ENCODE data around the gene RILPL2. TPM values are rescaled to one million over a fixed set of nuclear protein-coding genes. Genes with fewer than 3 reads are reported as not detected.

Gene RILPL2
- total and polyA plus RNA-seq, 2 of the 13 experiments (the other 11 are each of a cell fraction or from before 2014, with no cell fraction given): 2.7 to 8.1 TPM

- TF ChIP-seq GATAD1 (CRISPR knock-in tag; IDR thresholded peaks at IDR 0.05) (peak; percentile 55), HNRNPUL1 (IDR thresholded peaks at IDR 0.05; ENCODE audit: low read depth, low read length) (no peak), MATR3 (CRISPR knock-in tag; IDR thresholded peaks at IDR 0.05) (no peak), LRRFIP1 (CRISPR knock-in tag; conservative IDR thresholded peaks at IDR 0.05) (no peak), ZNF629 (CRISPR knock-in tag; conservative IDR thresholded peaks at IDR 0.05) (peak; percentile 56), ZNF850 (CRISPR knock-in tag; conservative IDR thresholded peaks at IDR 0.05) (no peak), STAG1 (CRISPR knock-in tag; IDR thresholded peaks at IDR 0.05) (peak; percentile 38; the same call in 1 of the 2 replicates), ZNF839 (CRISPR knock-in tag; IDR thresholded peaks at IDR 0.05; ENCODE audit: borderline replicate concordance) (no peak), ZFP1 (CRISPR knock-in tag; IDR thresholded peaks at IDR 0.05) (0 out of 2 replicates have a peak, but pooled peaks have one; percentile 48), BCLAF1 (IDR thresholded peaks at IDR 0.05) (no peak), SMARCE1 (IDR thresholded peaks at IDR 0.05; ENCODE audit: borderline replicate concordance) (no peak), ZNF33A (CRISPR knock-in tag; IDR thresholded peaks at IDR 0.05; ENCODE audit: borderline replicate concordance) (no peak), ZNF563 (CRISPR knock-in tag; IDR thresholded peaks at IDR 0.05) (peak; percentile 46; the same call in 1 of the 2 replicates), ZNF549 (CRISPR knock-in tag; IDR thresholded peaks at IDR 0.05) (no peak), ZNF737 (CRISPR knock-in tag; IDR thresholded peaks at IDR 0.05; ENCODE audit: borderline replicate concordance) (no peak)
- TF ChIP-seq, protein P1, sequence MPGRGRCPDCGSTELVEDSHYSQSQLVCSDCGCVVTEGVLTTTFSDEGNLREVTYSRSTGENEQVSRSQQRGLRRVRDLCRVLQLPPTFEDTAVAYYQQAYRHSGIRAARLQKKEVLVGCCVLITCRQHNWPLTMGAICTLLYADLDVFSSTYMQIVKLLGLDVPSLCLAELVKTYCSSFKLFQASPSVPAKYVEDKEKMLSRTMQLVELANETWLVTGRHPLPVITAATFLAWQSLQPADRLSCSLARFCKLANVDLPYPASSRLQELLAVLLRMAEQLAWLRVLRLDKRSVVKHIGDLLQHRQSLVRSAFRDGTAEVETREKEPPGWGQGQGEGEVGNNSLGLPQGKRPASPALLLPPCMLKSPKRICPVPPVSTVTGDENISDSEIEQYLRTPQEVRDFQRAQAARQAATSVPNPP (CRISPR knock-in tag; IDR thresholded peaks at IDR 0.05): peak; percentile 83
- TF ChIP-seq, protein P2, sequence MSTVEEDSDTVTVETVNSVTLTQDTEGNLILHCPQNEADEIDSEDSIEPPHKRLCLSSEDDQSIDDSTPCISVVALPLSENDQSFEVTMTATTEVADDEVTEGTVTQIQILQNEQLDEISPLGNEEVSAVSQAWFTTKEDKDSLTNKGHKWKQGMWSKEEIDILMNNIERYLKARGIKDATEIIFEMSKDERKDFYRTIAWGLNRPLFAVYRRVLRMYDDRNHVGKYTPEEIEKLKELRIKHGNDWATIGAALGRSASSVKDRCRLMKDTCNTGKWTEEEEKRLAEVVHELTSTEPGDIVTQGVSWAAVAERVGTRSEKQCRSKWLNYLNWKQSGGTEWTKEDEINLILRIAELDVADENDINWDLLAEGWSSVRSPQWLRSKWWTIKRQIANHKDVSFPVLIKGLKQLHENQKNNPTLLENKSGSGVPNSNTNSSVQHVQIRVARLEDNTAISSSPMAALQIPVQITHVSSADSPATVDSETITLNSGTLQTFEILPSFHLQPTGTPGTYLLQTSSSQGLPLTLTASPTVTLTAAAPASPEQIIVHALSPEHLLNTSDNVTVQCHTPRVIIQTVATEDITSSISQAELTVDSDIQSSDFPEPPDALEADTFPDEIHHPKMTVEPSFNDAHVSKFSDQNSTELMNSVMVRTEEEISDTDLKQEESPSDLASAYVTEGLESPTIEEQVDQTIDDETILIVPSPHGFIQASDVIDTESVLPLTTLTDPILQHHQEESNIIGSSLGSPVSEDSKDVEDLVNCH (CRISPR knock-in tag; IDR thresholded peaks at IDR 0.05): no peak
- TF ChIP-seq, protein P3, sequence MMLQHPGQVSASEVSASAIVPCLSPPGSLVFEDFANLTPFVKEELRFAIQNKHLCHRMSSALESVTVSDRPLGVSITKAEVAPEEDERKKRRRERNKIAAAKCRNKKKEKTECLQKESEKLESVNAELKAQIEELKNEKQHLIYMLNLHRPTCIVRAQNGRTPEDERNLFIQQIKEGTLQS (CRISPR knock-in tag; IDR thresholded peaks at IDR 0.05): 0 out of 2 replicates have a peak, but pooled peaks have one; percentile 39
These were observed 36.0 kb upstream of the RILPL2 start (continued) for GRCh38 chr12:123472438-123472849.

Measured in HepG2 (cell line).